ENCODE measurements around the gene ZSCAN22.

Gene ZSCAN22

GRCh38 chr19:58326914-58327726 lies at the start of gene ZSCAN22:
TSS of gene ZSCAN22 (plus strand) at chr19:58326994. CDS start at chr19:58334803, 7,809 bp downstream.
- Histone ChIP-seq H2AFZ (ENCODE audit: low read length) (peak within 1 kb of the TSS; percentile 95), H3K9ac (ENCODE audit: low read length) (peak within 1 kb of the TSS; percentile 88), H4K20me1 (ENCODE audit: insufficient read depth, low read length) (no peaks in the 10 kb centered on the region), H3K36me3 (replicated peaks; ENCODE audit: insufficient read depth, low read length) (no peaks in the 10 kb centered on the region), H3K27ac (ENCODE audit: low read length) (peak within 1 kb of the TSS; percentile 61; the same call in 1 of the 2 replicates), H3F3A (ENCODE audit: insufficient read depth, low read length) (no peaks in the 10 kb centered on the region), H3K4me2 (ENCODE audit: low read depth, low read length) (peak within 1 kb of the TSS; percentile 62), H3K9me3 (replicated peaks; ENCODE audit: insufficient read depth, low read length) (no peaks in the 10 kb centered on the region), H3K9me2 (replicated peaks; ENCODE audit: insufficient read depth, low read length) (no peaks in the 10 kb centered on the region), H3K27me3 (replicated peaks; ENCODE audit: insufficient read depth, low read length) (no peaks in the 10 kb centered on the region), H3K4me1 (ENCODE audit: low read length) (peaks cover 7% of the 10 kb centered on the region; the same call in 1 of the 2 replicates), H3K4me3 (ENCODE audit: low read length) (peak within 1 kb of the TSS; percentile 90), H3K79me2 (ENCODE audit: low read length) (peaks cover 10% of the 10 kb centered on the region)
- TF ChIP-seq, protein P1, sequence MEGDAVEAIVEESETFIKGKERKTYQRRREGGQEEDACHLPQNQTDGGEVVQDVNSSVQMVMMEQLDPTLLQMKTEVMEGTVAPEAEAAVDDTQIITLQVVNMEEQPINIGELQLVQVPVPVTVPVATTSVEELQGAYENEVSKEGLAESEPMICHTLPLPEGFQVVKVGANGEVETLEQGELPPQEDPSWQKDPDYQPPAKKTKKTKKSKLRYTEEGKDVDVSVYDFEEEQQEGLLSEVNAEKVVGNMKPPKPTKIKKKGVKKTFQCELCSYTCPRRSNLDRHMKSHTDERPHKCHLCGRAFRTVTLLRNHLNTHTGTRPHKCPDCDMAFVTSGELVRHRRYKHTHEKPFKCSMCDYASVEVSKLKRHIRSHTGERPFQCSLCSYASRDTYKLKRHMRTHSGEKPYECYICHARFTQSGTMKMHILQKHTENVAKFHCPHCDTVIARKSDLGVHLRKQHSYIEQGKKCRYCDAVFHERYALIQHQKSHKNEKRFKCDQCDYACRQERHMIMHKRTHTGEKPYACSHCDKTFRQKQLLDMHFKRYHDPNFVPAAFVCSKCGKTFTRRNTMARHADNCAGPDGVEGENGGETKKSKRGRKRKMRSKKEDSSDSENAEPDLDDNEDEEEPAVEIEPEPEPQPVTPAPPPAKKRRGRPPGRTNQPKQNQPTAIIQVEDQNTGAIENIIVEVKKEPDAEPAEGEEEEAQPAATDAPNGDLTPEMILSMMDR (IDR thresholded peaks at IDR 0.05; ENCODE audit: low read length), result no peak
- no peak for TF ChIP-seq EZH2 (optimal IDR thresholded peaks at IDR 0.05; ENCODE audit: low read depth, low read length)
- TF ChIP-seq EZH2phosphoT487 (IDR thresholded peaks at IDR 0.05; ENCODE audit: low read length), result no peak
- peak; percentile 96 for DNase-seq

- H4K20me1 ChIP-seq (ENCODE audit: insufficient read depth, low read length), result no peaks in the 10 kb centered on the region
- no peak overlapping the region for H3K27ac ChIP-seq (ENCODE audit: low read length)
- H3K27me3 ChIP-seq (replicated peaks; ENCODE audit: insufficient read depth, low read length), result no peaks in the 10 kb centered on the region
- no peaks in the 10 kb centered on the region for H3K79me2 ChIP-seq (ENCODE audit: low read length)
- no peaks in the 10 kb centered on the region for H3K9me3 ChIP-seq (replicated peaks; ENCODE audit: insufficient read depth, low read length)
- no peak overlapping the region for H3K9ac ChIP-seq (ENCODE audit: low read length)
- H3K4me1 ChIP-seq (ENCODE audit: low read length), result no peaks in the 10 kb centered on the region
- H3K36me3 ChIP-seq (replicated peaks; ENCODE audit: insufficient read depth, low read length), result no peaks in the 10 kb centered on the region
- H3K4me3 ChIP-seq (ENCODE audit: low read length), result no peak overlapping the region
- 0 out of 2 replicates have a peak, but pooled peaks cover 4% of the 10 kb centered on the region for H3F3A ChIP-seq (ENCODE audit: insufficient read depth, low read length)
- TF ChIP-seq EZH2 (optimal IDR thresholded peaks at IDR 0.05; ENCODE audit: low read depth, low read length), result no peak
- TF ChIP-seq, protein P1 (IDR thresholded peaks at IDR 0.05; ENCODE audit: low read length), result no peak
- TF ChIP-seq EZH2phosphoT487 (IDR thresholded peaks at IDR 0.05; ENCODE audit: low read length), result no peak
- H2AFZ ChIP-seq (ENCODE audit: low read length), result no peak overlapping the region
- H3K4me2 ChIP-seq (ENCODE audit: low read depth, low read length), result no peak overlapping the region
- DNase-seq, result no peak
- H3K9me2 ChIP-seq (replicated peaks; ENCODE audit: insufficient read depth, low read length), result no peaks in the 10 kb centered on the region
Measured at GRCh38 chr19:58277197-58277596, 49.6 kb upstream of the ZSCAN22 start.

GRCh38 chr19:58277748-58278540 lies 48.9 kb upstream of the ZSCAN22 start:
- Histone ChIP-seq H3K27me3 (replicated peaks; ENCODE audit: insufficient read depth, low read length) (no peaks in the 10 kb centered on the region), H3K79me2 (ENCODE audit: low read length) (no peaks in the 10 kb centered on the region), H3K36me3 (replicated peaks; ENCODE audit: insufficient read depth, low read length) (no peaks in the 10 kb centered on the region), H3K4me3 (ENCODE audit: low read length) (peak overlapping the region; percentile 86), H3K9ac (ENCODE audit: low read length) (peak overlapping the region; percentile 46; the same call in 1 of the 2 replicates), H3K4me1 (ENCODE audit: low read length) (no peaks in the 10 kb centered on the region), H4K20me1 (ENCODE audit: insufficient read depth, low read length) (no peaks in the 10 kb centered on the region), H2AFZ (ENCODE audit: low read length) (peak overlapping the region; percentile 95), H3K27ac (ENCODE audit: low read length) (peak overlapping the region; percentile 22; the same call in 1 of the 2 replicates), H3K9me2 (replicated peaks; ENCODE audit: insufficient read depth, low read length) (no peaks in the 10 kb centered on the region), H3K9me3 (replicated peaks; ENCODE audit: insufficient read depth, low read length) (no peaks in the 10 kb centered on the region), H3K4me2 (ENCODE audit: low read depth, low read length) (peak overlapping the region; percentile 66; the same call in 1 of the 2 replicates), H3F3A (ENCODE audit: insufficient read depth, low read length) (0 out of 2 replicates have a peak, but pooled peaks cover 4% of the 10 kb centered on the region)
- no peak for DNase-seq
- TF ChIP-seq, protein P1 (IDR thresholded peaks at IDR 0.05; ENCODE audit: low read length), result no peak
- TF ChIP-seq EZH2phosphoT487 (IDR thresholded peaks at IDR 0.05; ENCODE audit: low read length) (no peak), EZH2 (optimal IDR thresholded peaks at IDR 0.05; ENCODE audit: low read depth, low read length) (no peak)
